SK-N-SH (cell line): Measurements from ENCODE around the gene ARHGEF17. TPM values are rescaled to one million over a fixed set of nuclear protein-coding genes. Genes with fewer than 3 reads are reported as not detected.

ENCODE experiments used
- CTCF ChIA-PET: fragments of 300-600, 350-600 bp; formaldehyde crosslinking; extraction: SDS; loops from one replicate; lab custom pipeline; 2021; lab: Yijun Ruan, JAX
- POLR2A ChIA-PET: fragments of 350-600 bp; sonication (Branson Sonifier 250); formaldehyde crosslinking; extraction: SDS; loops from one replicate; lab custom pipeline; 2020; ENCODE audit warnings: antibody characterized with exemption, inconsistent platforms; lab: Yijun Ruan, JAX
- DNase-seq: peaks from one replicate; pipeline ENCODE4 v3.0.0; 2012
- H2AFZ ChIP-seq: fragments of 200-600 bp; sonication (generic); 2 replicates; pipeline ENCODE4 v1.8.1; 2016; ENCODE audit warnings: antibody characterized with exemption, mild to moderate bottlenecking, low read depth
- H3F3A ChIP-seq: fragments of 200-600 bp; sonication (generic); replicated peaks from 2 replicates; pipeline ENCODE3; 2016; ENCODE audit warnings: antibody characterized with exemption, mild to moderate bottlenecking; ENCODE audit not compliant: insufficient read depth
- H3K27ac ChIP-seq, 2 experiments: fragments of 200-500 bp in 1 of 2; fragments of 200-600 bp in 1 of 2; sonication (Bioruptor generic) in 1 of 2; sonication (generic), shearing (Covaris generic) in 1 of 2; 2 replicates each; pipeline versions ENCODE4 v1.5.1 to v1.6.1; 2014 to 2016; ENCODE audit warnings: low read depth in 2 of 2, inconsistent platforms in 1 of 2, low read length in 1 of 2, mild to moderate bottlenecking in 1 of 2, mixed read lengths in 1 of 2
- H3K27me3 ChIP-seq: fragments of 200-600 bp; sonication (generic), shearing (Covaris generic); 2 replicates; pipeline ENCODE4 v1.6.1; 2016; ENCODE audit warnings: mixed run types; ENCODE audit not compliant: insufficient read depth
- H3K36me3 ChIP-seq, 2 experiments: fragments of 200-500 bp in 1 of 2; fragments of 200-600 bp in 1 of 2; sonication (Bioruptor generic) in 1 of 2; sonication (generic) in 1 of 2; replicated peaks in 1 of 2; 2 replicates each; pipeline versions ENCODE3 to v1.5.1; 2014 to 2016; ENCODE audit warnings: low read length in 1 of 2, mild to moderate bottlenecking in 1 of 2; ENCODE audit not compliant: insufficient read depth in 2 of 2, control insufficient read depth in 1 of 2
- H3K4me1 ChIP-seq, 2 experiments: fragments of 200-500 bp in 1 of 2; fragments of 200-600 bp in 1 of 2; sonication (Bioruptor generic) in 1 of 2; sonication (generic), shearing (Covaris generic) in 1 of 2; 2 replicates each; pipeline versions ENCODE4 v1.5.1 to v1.6.1; 2014 to 2016; ENCODE audit warnings: low read depth in 1 of 2, low read length in 1 of 2, mixed run types in 1 of 2; ENCODE audit not compliant: insufficient read depth in 2 of 2, control insufficient read depth in 1 of 2
- H3K4me2 ChIP-seq: fragments of 200-600 bp; sonication (generic), shearing (Covaris generic); 2 replicates; pipeline ENCODE4 v1.6.1; 2017; ENCODE audit warnings: mixed run types
- H3K4me3 ChIP-seq, 2 experiments: fragments of 200-500 bp in 1 of 2; fragments of 200-600 bp in 1 of 2; sonication (Bioruptor generic) in 1 of 2; sonication (generic), shearing (Covaris generic) in 1 of 2; 2 replicates each; pipeline versions ENCODE4 v1.5.1 to v1.8.1; 2014 to 2016; ENCODE audit warnings: low read depth in 2 of 2, inconsistent platforms in 1 of 2, low read length in 1 of 2, mild to moderate bottlenecking in 1 of 2, mixed read lengths in 1 of 2, moderate library complexity in 1 of 2
- H3K79me2 ChIP-seq: fragments of 200-600 bp; sonication (generic); 2 replicates; pipeline ENCODE4 v1.8.1; 2017; ENCODE audit warnings: mild to moderate bottlenecking; ENCODE audit not compliant: insufficient read depth
- H3K9ac ChIP-seq: fragments of 200-600 bp; sonication (generic); 2 replicates; pipeline ENCODE4 v1.6.1; 2017; ENCODE audit warnings: mixed run types
- H3K9me2 ChIP-seq: fragments of 200-600 bp; sonication (generic); 2 replicates; pipeline ENCODE4 v1.6.1; 2017; ENCODE audit warnings: mixed run types
- H3K9me3 ChIP-seq: fragments of 200-600 bp; sonication (generic); 2 replicates; pipeline ENCODE4 v1.6.1; 2017; ENCODE audit warnings: mixed run types, mild to moderate bottlenecking, moderate library complexity
- H4K20me1 ChIP-seq: fragments of 200-600 bp; sonication (generic); 2 replicates; pipeline ENCODE4 v1.6.1; 2017; ENCODE audit warnings: mild to moderate bottlenecking, mixed run types; ENCODE audit not compliant: insufficient read depth
- CTCF ChIP-seq: fragments of 200-600 bp; sonication (generic); IDR thresholded peaks from 2 replicates; pipeline ENCODE4 v1.6.1; 2017; ENCODE audit warnings: antibody characterized with exemption, mild to moderate bottlenecking, moderate library complexity
- EP300 ChIP-seq, 2 experiments: IDR thresholded peaks; 2 replicates each; pipeline versions ENCODE4 v1.4.0 to v1.6.1; 2012; ENCODE audit warnings: borderline replicate concordance in 1 of 2, low read depth in 1 of 2, low read length in 1 of 2
- EZH2phosphoT487 ChIP-seq: fragments of 200-600 bp; sonication (generic); IDR thresholded peaks from 2 replicates; pipeline ENCODE4 v1.6.1; 2017; ENCODE audit warnings: low read depth, mixed run types, mild to moderate bottlenecking, antibody characterized with exemption, moderate library complexity, borderline replicate concordance
- FOSL2 ChIP-seq: IDR thresholded peaks from 2 replicates; pipeline ENCODE4 v1.4.0; 2012; ENCODE audit warnings: low read depth, mild to moderate bottlenecking, moderate library complexity, borderline replicate concordance
- FOXM1 ChIP-seq: IDR thresholded peaks from 2 replicates; pipeline ENCODE4 v1.4.0; 2012; ENCODE audit warnings: low read depth, mild to moderate bottlenecking
- GABPA ChIP-seq: IDR thresholded peaks from 2 replicates; pipeline ENCODE4 v1.4.0; 2012; ENCODE audit warnings: low read depth, mild to moderate bottlenecking
- IRF3 ChIP-seq: fragments of 150-350 bp; IDR thresholded peaks from 2 replicates; pipeline ENCODE4 v1.6.1; 2016; ENCODE audit warnings: mild to moderate bottlenecking, low read depth, low read length
- MEF2A ChIP-seq: IDR thresholded peaks from 2 replicates; pipeline ENCODE4 v1.4.0; 2012; ENCODE audit warnings: low read depth, borderline replicate concordance
- MXI1 ChIP-seq: IDR thresholded peaks from 2 replicates; pipeline ENCODE4 v1.6.1; 2012; ENCODE audit warnings: mild to moderate bottlenecking, low read depth, low read length, improper control_type of control experiment
- NFIC ChIP-seq: IDR thresholded peaks from 2 replicates; pipeline ENCODE4 v1.4.0; 2012; ENCODE audit warnings: borderline replicate concordance
- SIN3A ChIP-seq: IDR thresholded peaks from 2 replicates; pipeline ENCODE4 v1.6.1; 2012; ENCODE audit warnings: low read depth, mild to moderate bottlenecking, low read length, moderate library complexity, borderline replicate concordance
- SMC3 ChIP-seq: IDR thresholded peaks from 2 replicates; pipeline ENCODE4 v1.6.1; 2012; ENCODE audit warnings: low read depth, low read length, improper control_type of control experiment
- TCF12 ChIP-seq: IDR thresholded peaks from 2 replicates; pipeline ENCODE4 v1.4.0; 2012
- USF1 ChIP-seq: IDR thresholded peaks from 2 replicates; pipeline ENCODE4 v1.4.0; 2012; ENCODE audit warnings: low read depth, borderline replicate concordance
- YY1 ChIP-seq: IDR thresholded peaks from 2 replicates; pipeline ENCODE4 v1.4.0; 2012; ENCODE audit warnings: low read depth, mild to moderate bottlenecking
- WGBS: methylation state at CpG from one replicate; pipeline ENCODE4 v1.1.6; 2017; ENCODE audit warnings: low lambda C conversion rate; 5-methylcytosine and 5-hydroxymethylcytosine counted together
- polyA plus RNA-seq, 3 experiments: library from polyadenylated mRNA; depleted of rRNA; stranded (reverse); fragments of >200 nt; gene quantifications; 2 replicates each; pipeline ENCODE4 v1.2.3, GENCODE V29; 2012
- TF ChIP-seq, protein P1 (sequence below): IDR thresholded peaks from 2 replicates; pipeline ENCODE4 v1.4.0; 2012; ENCODE audit warnings: low read depth
- TF ChIP-seq, protein P2 (sequence below): IDR thresholded peaks from 2 replicates; pipeline ENCODE4 v1.6.1; 2012; ENCODE audit warnings: mild to moderate bottlenecking, low read depth, low read length, moderate library complexity
- TF ChIP-seq, protein P3 (sequence below): IDR thresholded peaks from 2 replicates; pipeline ENCODE4 v1.4.0; 2012; ENCODE audit warnings: low read depth, borderline replicate concordance

Gene ARHGEF17
- polyA plus RNA-seq, 1 of the 3 experiments (the other 2 are of a cell fraction) = 45.9 TPM

DNA sequence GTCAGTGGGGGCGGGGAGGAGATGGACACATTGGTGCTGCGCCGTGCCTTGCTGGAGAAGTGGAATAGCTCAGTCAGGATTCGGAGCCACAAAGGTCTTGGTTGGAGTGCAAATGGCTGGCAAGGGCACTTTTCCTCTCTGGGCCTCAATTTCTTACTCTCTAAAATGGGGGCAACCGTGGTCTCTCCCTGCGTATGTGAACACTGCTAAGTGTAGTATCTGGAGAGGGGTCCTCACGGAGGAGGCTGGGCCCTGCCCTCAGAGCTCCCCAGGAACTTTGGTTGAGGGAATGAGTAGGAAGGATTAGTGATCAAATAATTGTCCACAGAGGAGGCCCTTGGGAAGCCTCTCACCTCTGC, 35.4 kb upstream of the ARHGEF17 start:
- H2AFZ ChIP-seq = no peak overlapping the region
- TF ChIP-seq GABPA (no peak), TCF12 (no peak), USF1 (no peak), YY1 (no peak), NFIC (no peak), MXI1 (no peak), SMC3 (no peak), EP300 (IDR thresholded peaks at IDR 0.05; ENCODE audit: borderline replicate concordance in 1 of 2, low read depth in 1 of 2, low read length in 1 of 2) (no peak), SIN3A (no peak), EZH2phosphoT487 (no peak), MEF2A (no peak), FOXM1 (no peak), IRF3 (no peak), FOSL2 (no peak), CTCF (no peak)
- TF ChIP-seq, protein P1, sequence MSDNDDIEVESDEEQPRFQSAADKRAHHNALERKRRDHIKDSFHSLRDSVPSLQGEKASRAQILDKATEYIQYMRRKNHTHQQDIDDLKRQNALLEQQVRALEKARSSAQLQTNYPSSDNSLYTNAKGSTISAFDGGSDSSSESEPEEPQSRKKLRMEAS = no peak
- TF ChIP-seq, protein P2, sequence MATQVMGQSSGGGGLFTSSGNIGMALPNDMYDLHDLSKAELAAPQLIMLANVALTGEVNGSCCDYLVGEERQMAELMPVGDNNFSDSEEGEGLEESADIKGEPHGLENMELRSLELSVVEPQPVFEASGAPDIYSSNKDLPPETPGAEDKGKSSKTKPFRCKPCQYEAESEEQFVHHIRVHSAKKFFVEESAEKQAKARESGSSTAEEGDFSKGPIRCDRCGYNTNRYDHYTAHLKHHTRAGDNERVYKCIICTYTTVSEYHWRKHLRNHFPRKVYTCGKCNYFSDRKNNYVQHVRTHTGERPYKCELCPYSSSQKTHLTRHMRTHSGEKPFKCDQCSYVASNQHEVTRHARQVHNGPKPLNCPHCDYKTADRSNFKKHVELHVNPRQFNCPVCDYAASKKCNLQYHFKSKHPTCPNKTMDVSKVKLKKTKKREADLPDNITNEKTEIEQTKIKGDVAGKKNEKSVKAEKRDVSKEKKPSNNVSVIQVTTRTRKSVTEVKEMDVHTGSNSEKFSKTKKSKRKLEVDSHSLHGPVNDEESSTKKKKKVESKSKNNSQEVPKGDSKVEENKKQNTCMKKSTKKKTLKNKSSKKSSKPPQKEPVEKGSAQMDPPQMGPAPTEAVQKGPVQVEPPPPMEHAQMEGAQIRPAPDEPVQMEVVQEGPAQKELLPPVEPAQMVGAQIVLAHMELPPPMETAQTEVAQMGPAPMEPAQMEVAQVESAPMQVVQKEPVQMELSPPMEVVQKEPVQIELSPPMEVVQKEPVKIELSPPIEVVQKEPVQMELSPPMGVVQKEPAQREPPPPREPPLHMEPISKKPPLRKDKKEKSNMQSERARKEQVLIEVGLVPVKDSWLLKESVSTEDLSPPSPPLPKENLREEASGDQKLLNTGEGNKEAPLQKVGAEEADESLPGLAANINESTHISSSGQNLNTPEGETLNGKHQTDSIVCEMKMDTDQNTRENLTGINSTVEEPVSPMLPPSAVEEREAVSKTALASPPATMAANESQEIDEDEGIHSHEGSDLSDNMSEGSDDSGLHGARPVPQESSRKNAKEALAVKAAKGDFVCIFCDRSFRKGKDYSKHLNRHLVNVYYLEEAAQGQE = no peak
- TF ChIP-seq, protein P3, sequence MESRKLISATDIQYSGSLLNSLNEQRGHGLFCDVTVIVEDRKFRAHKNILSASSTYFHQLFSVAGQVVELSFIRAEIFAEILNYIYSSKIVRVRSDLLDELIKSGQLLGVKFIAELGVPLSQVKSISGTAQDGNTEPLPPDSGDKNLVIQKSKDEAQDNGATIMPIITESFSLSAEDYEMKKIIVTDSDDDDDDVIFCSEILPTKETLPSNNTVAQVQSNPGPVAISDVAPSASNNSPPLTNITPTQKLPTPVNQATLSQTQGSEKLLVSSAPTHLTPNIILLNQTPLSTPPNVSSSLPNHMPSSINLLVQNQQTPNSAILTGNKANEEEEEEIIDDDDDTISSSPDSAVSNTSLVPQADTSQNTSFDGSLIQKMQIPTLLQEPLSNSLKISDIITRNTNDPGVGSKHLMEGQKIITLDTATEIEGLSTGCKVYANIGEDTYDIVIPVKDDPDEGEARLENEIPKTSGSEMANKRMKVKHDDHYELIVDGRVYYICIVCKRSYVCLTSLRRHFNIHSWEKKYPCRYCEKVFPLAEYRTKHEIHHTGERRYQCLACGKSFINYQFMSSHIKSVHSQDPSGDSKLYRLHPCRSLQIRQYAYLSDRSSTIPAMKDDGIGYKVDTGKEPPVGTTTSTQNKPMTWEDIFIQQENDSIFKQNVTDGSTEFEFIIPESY = no peak
- TF ChIP-seq, all 33 proteins: peak for 0
- no peaks in the 10 kb centered on the region for H4K20me1 ChIP-seq
- H3K9me3 ChIP-seq = no peaks in the 10 kb centered on the region
- no peak for DNase-seq
- no peaks in the 10 kb centered on the region for H3K9me2 ChIP-seq
- whole genome bisulfite sequencing = 75% methylated on average over 3 of the region's 7 CpGs
- no peak overlapping the region for H3K9ac ChIP-seq
- H3K79me2 ChIP-seq = no peaks in the 10 kb centered on the region
- H3K4me3 ChIP-seq = no peak overlapping the region
- H3K4me1 ChIP-seq = peaks cover 3 to 62% of the 10 kb centered on the region in 2 experiments; a peak in 2 of 4 replicates
- H3K27me3 ChIP-seq = no peaks in the 10 kb centered on the region
- peak overlapping the region in 1 of 2 experiments; percentile 97; a peak in 2 of 4 replicates for H3K27ac ChIP-seq
- ChIA-PET POLR2A (interaction anchor here (0.9 to 1.2 kb wide), 4 partner anchors 10 to 30 kb away, joined by 3 to 6 read pairs (median 4); no protein-coding TSS in a partner anchor), CTCF (interaction anchor here (1.0 to 15.0 kb wide), 10 partner anchors 13 to 441 kb away, joined by 3 to 179 read pairs (median 4); no protein-coding TSS in a partner anchor)
- no peaks in the 10 kb centered on the region for H3K36me3 ChIP-seq
- no peaks in the 10 kb centered on the region for H3F3A ChIP-seq
- H3K4me2 ChIP-seq = no peak overlapping the region
